Kidney epithelial cell (primary cell): ENCODE data around the gene SENP3. TPM values are rescaled to one million over a fixed set of nuclear protein-coding genes. Genes with fewer than 3 reads are reported as not detected.

Experiments used
- DNase-seq: peaks from one replicate; pipeline ENCODE4 v3.0.0-alpha.2; 2010; ENCODE audit warnings: low read depth
- H3K27me3 ChIP-seq: 2 replicates; pipeline ENCODE4 v1.6.0; 2011; ENCODE audit warnings: low read length; ENCODE audit not compliant: control insufficient read depth, insufficient read depth
- H3K36me3 ChIP-seq: 2 replicates; pipeline ENCODE4 v1.5.1; 2011; ENCODE audit warnings: low read length; ENCODE audit not compliant: control insufficient read depth, insufficient read depth
- H3K4me3 ChIP-seq: 2 replicates; pipeline ENCODE4 v1.5.1; 2011; ENCODE audit warnings: low read depth, mild to moderate bottlenecking, control low read depth, low read length
- total RNA-seq: library from RNA; depleted of rRNA; stranded (reverse); fragments of >200 nt; gene quantifications from 2 replicates; pipeline ENCODE4 v1.2.3, GENCODE V29; 2015
- TF ChIP-seq, protein P1 (sequence below): IDR thresholded peaks from 2 replicates; pipeline ENCODE4 v1.5.1; 2011; ENCODE audit warnings: mild to moderate bottlenecking, moderate library complexity, low read length, control low read depth, inconsistent platforms; ENCODE audit not compliant: insufficient read depth, poor library complexity, severe bottlenecking

Gene SENP3
- total RNA-seq, 1 donor from 2014 or later, result 107 TPM

DNA sequence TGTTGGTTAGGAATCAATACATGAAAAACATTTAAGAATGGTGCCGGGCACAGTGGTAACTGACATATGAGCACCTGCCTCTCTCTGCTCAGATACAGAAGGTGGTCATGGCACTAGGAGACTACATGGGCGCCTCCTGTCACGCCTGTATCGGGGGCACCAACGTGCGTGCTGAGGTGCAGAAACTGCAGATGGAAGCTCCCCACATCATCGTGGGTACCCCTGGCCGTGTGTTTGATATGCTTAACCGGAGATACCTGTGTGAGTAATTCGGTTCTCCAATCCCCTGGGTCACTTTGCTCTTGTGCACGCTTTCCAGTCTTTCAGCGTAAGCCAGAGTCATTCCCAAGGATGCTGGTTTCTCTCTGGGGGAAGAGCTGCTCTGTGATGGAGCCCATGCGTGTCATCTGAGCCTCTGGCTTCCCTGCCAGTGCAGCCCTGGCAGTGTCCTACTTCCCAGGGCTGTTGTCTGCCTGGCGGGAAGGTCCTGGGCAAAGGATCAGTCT lies 14.8 kb downstream of the SENP3 start:
- TF ChIP-seq, protein P1, sequence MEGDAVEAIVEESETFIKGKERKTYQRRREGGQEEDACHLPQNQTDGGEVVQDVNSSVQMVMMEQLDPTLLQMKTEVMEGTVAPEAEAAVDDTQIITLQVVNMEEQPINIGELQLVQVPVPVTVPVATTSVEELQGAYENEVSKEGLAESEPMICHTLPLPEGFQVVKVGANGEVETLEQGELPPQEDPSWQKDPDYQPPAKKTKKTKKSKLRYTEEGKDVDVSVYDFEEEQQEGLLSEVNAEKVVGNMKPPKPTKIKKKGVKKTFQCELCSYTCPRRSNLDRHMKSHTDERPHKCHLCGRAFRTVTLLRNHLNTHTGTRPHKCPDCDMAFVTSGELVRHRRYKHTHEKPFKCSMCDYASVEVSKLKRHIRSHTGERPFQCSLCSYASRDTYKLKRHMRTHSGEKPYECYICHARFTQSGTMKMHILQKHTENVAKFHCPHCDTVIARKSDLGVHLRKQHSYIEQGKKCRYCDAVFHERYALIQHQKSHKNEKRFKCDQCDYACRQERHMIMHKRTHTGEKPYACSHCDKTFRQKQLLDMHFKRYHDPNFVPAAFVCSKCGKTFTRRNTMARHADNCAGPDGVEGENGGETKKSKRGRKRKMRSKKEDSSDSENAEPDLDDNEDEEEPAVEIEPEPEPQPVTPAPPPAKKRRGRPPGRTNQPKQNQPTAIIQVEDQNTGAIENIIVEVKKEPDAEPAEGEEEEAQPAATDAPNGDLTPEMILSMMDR, result no peak
- H3K4me3 ChIP-seq, result no peak overlapping the region
- peaks cover 13% of the 10 kb centered on the region for H3K36me3 ChIP-seq
- DNase-seq, result no peak
- no peaks in the 10 kb centered on the region for H3K27me3 ChIP-seq

DNA sequence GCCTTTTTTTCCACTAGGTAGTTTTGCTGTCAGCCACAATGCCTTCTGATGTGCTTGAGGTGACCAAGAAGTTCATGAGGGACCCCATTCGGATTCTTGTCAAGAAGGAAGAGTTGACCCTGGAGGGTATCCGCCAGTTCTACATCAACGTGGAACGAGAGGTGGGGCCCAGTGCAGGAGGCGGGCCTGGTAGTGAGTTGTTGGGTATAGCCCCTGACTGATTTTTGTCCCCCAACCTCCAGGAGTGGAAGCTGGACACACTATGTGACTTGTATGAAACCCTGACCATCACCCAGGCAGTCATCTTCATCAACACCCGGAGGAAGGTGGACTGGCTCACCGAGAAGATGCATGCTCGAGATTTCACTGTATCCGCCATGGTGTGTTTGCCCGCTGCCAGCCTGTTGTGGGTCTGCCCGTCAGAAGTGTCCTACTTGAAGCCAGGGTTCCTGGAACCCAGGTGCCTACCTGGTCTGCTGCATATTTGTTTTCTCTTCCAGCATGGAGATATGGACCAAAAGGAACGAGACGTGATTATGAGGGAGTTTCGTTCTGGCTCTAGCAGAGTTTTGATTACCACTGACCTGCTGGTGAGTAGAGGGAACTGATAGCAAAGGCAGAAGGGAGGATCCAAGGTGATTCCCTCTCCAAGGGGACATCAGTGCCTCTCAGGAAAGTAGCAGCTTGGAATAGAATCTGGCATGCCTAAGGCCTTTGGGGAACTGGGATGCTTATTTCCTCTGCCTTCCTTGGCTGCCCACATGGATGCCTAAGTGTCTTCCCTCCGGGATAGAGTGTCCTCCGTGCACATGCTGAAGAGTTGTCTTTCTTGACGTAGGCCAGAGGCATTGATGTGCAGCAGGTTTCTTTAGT lies 15.8 kb downstream of the SENP3 start:
- H3K27me3 ChIP-seq, result no peaks in the 10 kb centered on the region
- H3K36me3 ChIP-seq, result peaks cover 13% of the 10 kb centered on the region
- no peak overlapping the region for H3K4me3 ChIP-seq
- TF ChIP-seq, protein P1, result no peak
- no peak for DNase-seq

DNA sequence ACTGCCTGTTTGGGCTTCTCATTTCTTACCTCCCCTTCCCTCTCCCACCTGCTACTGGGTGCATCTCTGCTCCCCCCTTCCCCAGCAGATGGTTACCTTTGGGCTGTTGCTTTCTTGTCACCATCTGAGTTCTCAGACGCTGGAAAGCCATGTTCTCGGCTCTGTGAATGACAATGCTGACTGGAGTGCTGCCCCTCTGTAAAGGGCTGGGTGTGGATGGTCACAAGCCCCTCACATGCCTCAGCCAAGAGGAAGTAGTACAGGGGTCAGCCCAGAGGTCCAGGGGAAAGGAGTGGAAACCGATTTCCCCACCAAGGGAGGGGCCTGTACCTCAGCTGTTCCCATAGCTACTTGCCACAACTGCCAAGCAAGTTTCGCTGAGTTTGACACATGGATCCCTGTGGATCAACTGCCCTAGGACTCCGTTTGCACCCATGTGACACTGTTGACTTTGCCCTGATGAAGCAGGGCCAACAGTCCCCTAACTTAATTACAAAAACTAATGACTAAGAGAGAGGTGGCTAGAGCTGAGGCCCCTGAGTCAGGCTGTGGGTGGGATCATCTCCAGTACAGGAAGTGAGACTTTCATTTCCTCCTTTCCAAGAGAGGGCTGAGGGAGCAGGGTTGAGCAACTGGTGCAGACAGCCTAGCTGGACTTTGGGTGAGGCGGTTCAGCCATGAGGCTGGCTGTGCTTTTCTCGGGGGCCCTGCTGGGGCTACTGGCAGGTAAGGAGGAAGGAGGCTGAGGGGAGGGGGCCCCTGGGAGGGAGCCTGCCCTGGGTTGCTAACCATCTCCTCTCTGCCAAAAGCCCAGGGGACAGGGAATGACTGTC lies 17.5 kb downstream of the SENP3 start, which contains the start of gene CD68:
TSS of gene CD68 (plus strand) at position 638 of the 833 bp plus-strand sequence. CDS start at position 678, 40 bp downstream.
- TF ChIP-seq, protein P1, result no peak
- DNase-seq, result peak; percentile 71
- H3K27me3 ChIP-seq, result no peaks in the 10 kb centered on the region
- H3K36me3 ChIP-seq, result peaks cover 13% of the 10 kb centered on the region
- no peak within 1 kb of the TSS for H3K4me3 ChIP-seq

DNA sequence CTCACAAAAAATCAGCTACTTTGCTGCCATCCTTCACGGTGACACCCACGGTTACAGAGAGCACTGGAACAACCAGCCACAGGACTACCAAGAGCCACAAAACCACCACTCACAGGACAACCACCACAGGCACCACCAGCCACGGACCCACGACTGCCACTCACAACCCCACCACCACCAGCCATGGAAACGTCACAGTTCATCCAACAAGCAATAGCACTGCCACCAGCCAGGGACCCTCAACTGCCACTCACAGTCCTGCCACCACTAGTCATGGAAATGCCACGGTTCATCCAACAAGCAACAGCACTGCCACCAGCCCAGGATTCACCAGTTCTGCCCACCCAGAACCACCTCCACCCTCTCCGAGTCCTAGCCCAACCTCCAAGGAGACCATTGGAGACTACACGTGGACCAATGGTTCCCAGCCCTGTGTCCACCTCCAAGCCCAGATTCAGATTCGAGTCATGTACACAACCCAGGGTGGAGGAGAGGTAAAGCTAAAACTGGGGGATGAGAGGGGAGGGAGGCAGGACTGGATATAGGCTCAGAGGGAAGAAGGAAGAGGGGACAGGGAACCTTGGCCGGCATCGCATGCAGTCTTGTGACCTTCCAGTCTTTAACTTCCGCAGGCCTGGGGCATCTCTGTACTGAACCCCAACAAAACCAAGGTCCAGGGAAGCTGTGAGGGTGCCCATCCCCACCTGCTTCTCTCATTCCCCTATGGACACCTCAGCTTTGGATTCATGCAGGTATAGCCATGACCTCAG lies 18.3 kb downstream of the SENP3 start:
- Histone ChIP-seq H3K27me3 (no peaks in the 10 kb centered on the region), H3K36me3 (peaks cover 9% of the 10 kb centered on the region), H3K4me3 (no peak overlapping the region)
- TF ChIP-seq, protein P1, result no peak
- no peak for DNase-seq
